Measurements from ENCODE around the gene MYH10. TPM values are rescaled to one million over a fixed set of nuclear protein-coding genes. Genes with fewer than 3 reads are reported as not detected.

The MYH10 gene
- total and polyA plus RNA-seq, 9 of the 15 experiments (the other 6 are each of a cell fraction or from before 2014, with no cell fraction given), result 16.3 to 95.3 (median 39.7) TPM

GRCh38 chr17:8436169-8436843 lies 194.2 kb downstream of the MYH10 start (continued):
- TF ChIP-seq ZBTB40 (IDR thresholded peaks at IDR 0.05) (no peak), ZBTB40 (CRISPR knock-in tag; IDR thresholded peaks at IDR 0.05) (no peak), TFAP4 (CRISPR knock-in tag; IDR thresholded peaks at IDR 0.05; ENCODE audit: borderline replicate concordance) (no peak), ZNF395 (CRISPR knock-in tag; IDR thresholded peaks at IDR 0.05) (no peak), PHF20 (IDR thresholded peaks at IDR 0.05; ENCODE audit: partially characterized antibody) (no peak), CBFA2T3 (IDR thresholded peaks at IDR 0.05) (peak; percentile 86), BRF1 (IDR thresholded peaks at IDR 0.05; ENCODE audit: borderline replicate concordance, extremely low read depth, insufficient read length) (no peak), NFE2 (IDR thresholded peaks at IDR 0.05; ENCODE audit: low read depth) (no peak), NCOA4 (IDR thresholded peaks at IDR 0.05; ENCODE audit: partially characterized antibody) (no peak), GTF2F1 (IDR thresholded peaks at IDR 0.05; ENCODE audit: low read depth, low read length) (no peak), PBX2 (CRISPR knock-in tag; IDR thresholded peaks at IDR 0.05; ENCODE audit: low read depth) (no peak), PBX2 (tag; conservative IDR thresholded peaks at IDR 0.05; ENCODE audit: low read depth) (no peak)
- TF ChIP-seq, protein P1, sequence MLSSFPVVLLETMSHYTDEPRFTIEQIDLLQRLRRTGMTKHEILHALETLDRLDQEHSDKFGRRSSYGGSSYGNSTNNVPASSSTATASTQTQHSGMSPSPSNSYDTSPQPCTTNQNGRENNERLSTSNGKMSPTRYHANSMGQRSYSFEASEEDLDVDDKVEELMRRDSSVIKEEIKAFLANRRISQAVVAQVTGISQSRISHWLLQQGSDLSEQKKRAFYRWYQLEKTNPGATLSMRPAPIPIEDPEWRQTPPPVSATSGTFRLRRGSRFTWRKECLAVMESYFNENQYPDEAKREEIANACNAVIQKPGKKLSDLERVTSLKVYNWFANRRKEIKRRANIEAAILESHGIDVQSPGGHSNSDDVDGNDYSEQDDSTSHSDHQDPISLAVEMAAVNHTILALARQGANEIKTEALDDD (IDR thresholded peaks at IDR 0.05), result no peak

Data from K562 (cell line).